Measurements from ENCODE around the gene TM9SF2. TPM values are rescaled to one million over a fixed set of nuclear protein-coding genes. Genes with fewer than 3 reads are reported as not detected.
"Not testable (repeated sequence)": the region's sequence is repeated elsewhere in the genome, so short reads cannot be mapped to it uniquely, and the experiment has no call there.

The TM9SF2 gene
- total and polyA plus RNA-seq, 4 experiments from 2014 or later: 60.0 to 126 (median 83.1) TPM

GRCh38 chr13:99491750-99492149 is 9.5 kb upstream of the TM9SF2 start:
- intact Hi-C loops (cut with micrococcal nuclease); POLR2A ChIA-PET (ENCODE audit: partially characterized antibody); CTCF ChIA-PET (ENCODE audit: partially characterized antibody): not testable (repeated sequence)

DNA sequence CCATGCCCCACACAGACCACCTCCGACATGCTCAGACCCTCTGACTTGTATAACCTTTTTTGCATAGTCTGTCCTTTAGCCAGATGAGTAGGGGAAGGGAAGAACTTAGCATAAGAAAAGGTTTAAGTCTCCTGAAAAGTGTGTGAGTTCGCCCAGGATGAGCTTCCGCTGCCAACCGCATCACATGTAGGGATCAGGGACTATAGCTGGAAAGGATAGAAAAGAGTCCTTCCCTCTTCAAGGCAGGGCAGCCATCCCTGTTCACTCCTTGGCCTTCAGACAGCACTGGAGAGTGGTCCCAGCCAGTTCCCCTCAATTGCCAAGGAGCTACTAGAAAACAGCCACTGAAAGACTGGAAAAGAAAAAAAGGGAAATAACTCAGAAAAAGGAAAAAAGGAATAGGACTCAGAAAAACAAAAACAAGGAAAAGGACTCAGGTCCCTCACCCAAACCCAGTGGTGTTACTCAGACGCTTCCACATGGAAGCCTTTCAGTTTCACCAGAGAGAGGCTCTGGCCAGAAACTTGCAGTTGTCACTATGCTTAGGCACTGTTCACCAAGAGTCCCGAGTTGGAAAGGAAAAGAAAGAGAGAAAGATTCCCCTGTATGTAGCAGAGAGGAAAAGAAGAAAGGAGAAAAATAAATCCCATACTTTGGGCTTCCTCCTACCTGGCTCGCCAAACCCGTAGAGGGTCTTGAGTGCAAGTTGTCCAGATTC is 5.6 kb upstream of the TM9SF2 start:
- H3K27ac Mint-ChIP-seq: peak overlapping the region; percentile 96 to 100 (median 99)
- no peaks in the 10 kb centered on the region for H3K9me3 ChIP-seq (ENCODE audit: control insufficient read depth in 1 of 2, low read length in 2 of 2)
- peak overlapping the region; percentile 72 for H3K27ac ChIP-seq (ENCODE audit: low read depth, low read length)
- peaks cover 0 to 5% (median 2%) of the 10 kb centered on the region in 8 donors for H3K9me3 Mint-ChIP-seq
- H3K4me1 ChIP-seq (ENCODE audit: insufficient read depth, low read length): peaks cover 56% of the 10 kb centered on the region
- H3K4me3 ChIP-seq (ENCODE audit: low read length in 2 of 2): peak overlapping the region; percentile 65 to 84
- POLR2A ChIA-PET (ENCODE audit: partially characterized antibody): interaction anchor here (0.7 to 2.2 kb wide), 11 partner anchors 10 to 444 kb away, joined by 3 to 9 read pairs (median 4); partner anchors contain the start of gene GPR18
- CTCF ChIA-PET (ENCODE audit: partially characterized antibody): interaction anchor here (0.7 to 2.6 kb wide), 5 partner anchors 10 to 161 kb away, joined by 3 to 7 read pairs (median 6); no protein-coding TSS in a partner anchor
- H3K4me3 Mint-ChIP-seq: peak overlapping the region; percentile 88 to 99 (median 96)
- intact Hi-C loops (cut with micrococcal nuclease): loop anchor here (5.0 kb wide), 3 partner anchors 47 to 1018 kb away; no protein-coding TSS in a partner anchor
- H3K4me1 Mint-ChIP-seq: peaks cover 37 to 77% (median 56%) of the 10 kb centered on the region in 4 donors
- H3K36me3 ChIP-seq (ENCODE audit: insufficient read depth, low read length): no peaks in the 10 kb centered on the region
- H3K27me3 Mint-ChIP-seq: no peaks in the 10 kb centered on the region
- peak in 1 of 5 donors; percentile 37 for DNase-seq
- peaks cover 18 to 24% of the 10 kb centered on the region in 2 donors for H3K36me3 Mint-ChIP-seq
- no peaks in the 10 kb centered on the region for H3K27me3 ChIP-seq (ENCODE audit: insufficient read depth, low read length)

More at GRCh38 chr13:99491750-99492149, 9.5 kb upstream of the TM9SF2 start:
- not testable (repeated sequence) for H3K4me3 ChIP-seq (ENCODE audit: low read length in 2 of 2); H3K27ac ChIP-seq (ENCODE audit: low read depth, low read length); H3K27me3 ChIP-seq (ENCODE audit: insufficient read depth, low read length); H3K9me3 ChIP-seq (ENCODE audit: control insufficient read depth in 1 of 2, low read length in 2 of 2); H3K27me3 Mint-ChIP-seq; DNase-seq; H3K9me3 Mint-ChIP-seq; H3K36me3 ChIP-seq (ENCODE audit: insufficient read depth, low read length); H3K27ac Mint-ChIP-seq
- Mint-ChIP-seq H3K4me1 (peaks cover 14 to 42% (median 31%) of the 10 kb centered on the region in 4 donors), H3K36me3 (peaks cover 26 to 36% of the 10 kb centered on the region in 2 donors), H3K4me3 (peak overlapping the region in 1 of 8 donors; percentile 69)
- H3K4me1 ChIP-seq (ENCODE audit: insufficient read depth, low read length): peaks cover 20% of the 10 kb centered on the region

DNA sequence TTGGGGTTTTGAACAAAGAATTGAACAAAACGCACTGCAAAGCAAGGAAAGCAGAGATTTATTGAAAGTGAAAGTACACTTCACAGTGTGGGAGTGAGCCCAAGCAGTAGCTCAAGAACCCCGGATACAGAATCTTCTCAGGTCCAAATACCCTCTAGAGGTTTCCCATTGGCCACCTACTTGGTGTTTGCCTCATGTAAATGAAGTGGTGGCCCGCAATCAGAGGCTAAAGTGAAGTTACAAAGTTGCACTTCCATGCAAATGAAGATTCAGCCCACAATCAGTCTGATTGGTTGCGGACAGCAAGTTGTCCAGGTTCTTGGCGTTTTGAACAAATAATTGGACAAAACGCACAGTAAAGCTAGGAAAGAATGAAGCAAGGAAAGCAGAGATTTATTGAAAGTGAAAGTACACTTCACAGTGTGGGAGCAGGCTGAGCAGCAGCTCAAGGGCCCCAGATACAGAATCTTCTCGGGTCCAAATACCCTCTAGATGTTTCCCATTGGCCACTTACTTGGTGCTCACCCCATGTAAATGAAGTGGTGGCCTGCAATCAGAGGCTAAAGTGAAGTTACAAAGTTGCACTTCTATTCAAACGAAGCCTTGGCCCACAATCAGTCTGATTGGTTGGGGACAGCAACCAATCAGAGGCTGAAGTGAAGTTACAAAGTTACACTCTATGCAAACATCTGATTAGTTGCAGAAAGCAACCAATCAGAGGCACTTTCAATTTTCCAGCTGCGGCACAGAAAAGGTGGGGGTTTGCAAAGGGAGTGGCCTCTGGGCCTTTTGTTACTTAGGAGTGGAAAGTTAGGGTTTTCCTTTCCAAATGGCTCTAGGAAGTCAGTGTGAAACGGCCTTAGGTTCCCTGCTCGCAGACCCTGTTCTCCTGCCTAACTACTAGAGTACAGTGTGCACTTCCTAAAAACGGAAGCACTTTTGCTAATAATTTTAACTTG is 4.8 kb upstream of the TM9SF2 start:
- peak; percentile 81 to 87 (median 84) for DNase-seq
- peak overlapping the region; percentile 96 to 100 (median 99) for H3K27ac Mint-ChIP-seq
- peak overlapping the region; percentile 88 to 99 (median 96) for H3K4me3 Mint-ChIP-seq
- Histone ChIP-seq H3K27ac (ENCODE audit: low read depth, low read length) (peak overlapping the region; percentile 72), H3K36me3 (ENCODE audit: insufficient read depth, low read length) (no peaks in the 10 kb centered on the region), H3K4me1 (ENCODE audit: insufficient read depth, low read length) (peaks cover 59% of the 10 kb centered on the region), H3K27me3 (ENCODE audit: insufficient read depth, low read length) (no peaks in the 10 kb centered on the region), H3K4me3 (ENCODE audit: low read length in 2 of 2) (peak overlapping the region; percentile 65 to 84), H3K9me3 (ENCODE audit: control insufficient read depth in 1 of 2, low read length in 2 of 2) (no peaks in the 10 kb centered on the region)
- POLR2A ChIA-PET (ENCODE audit: partially characterized antibody): interaction anchor here (0.6 to 2.2 kb wide), 15 partner anchors 8 to 1178 kb away, joined by 3 to 9 read pairs (median 4); partner anchors contain the start of genes GPR18 and TMTC4
- H3K36me3 Mint-ChIP-seq: peaks cover 20 to 25% of the 10 kb centered on the region in 2 donors
- H3K9me3 Mint-ChIP-seq: peaks cover 0 to 10% (median 2%) of the 10 kb centered on the region in 8 donors
- H3K27me3 Mint-ChIP-seq: no peaks in the 10 kb centered on the region
- CTCF ChIA-PET (ENCODE audit: partially characterized antibody): interaction anchor here (0.7 to 2.6 kb wide), 5 partner anchors 9 to 160 kb away, joined by 3 to 7 read pairs (median 6); no protein-coding TSS in a partner anchor
- intact Hi-C loops (cut with micrococcal nuclease): loop anchor here (5.0 kb wide), 3 partner anchors 46 to 1019 kb away; no protein-coding TSS in a partner anchor
- peaks cover 40 to 86% (median 61%) of the 10 kb centered on the region in 4 donors for H3K4me1 Mint-ChIP-seq

DNA sequence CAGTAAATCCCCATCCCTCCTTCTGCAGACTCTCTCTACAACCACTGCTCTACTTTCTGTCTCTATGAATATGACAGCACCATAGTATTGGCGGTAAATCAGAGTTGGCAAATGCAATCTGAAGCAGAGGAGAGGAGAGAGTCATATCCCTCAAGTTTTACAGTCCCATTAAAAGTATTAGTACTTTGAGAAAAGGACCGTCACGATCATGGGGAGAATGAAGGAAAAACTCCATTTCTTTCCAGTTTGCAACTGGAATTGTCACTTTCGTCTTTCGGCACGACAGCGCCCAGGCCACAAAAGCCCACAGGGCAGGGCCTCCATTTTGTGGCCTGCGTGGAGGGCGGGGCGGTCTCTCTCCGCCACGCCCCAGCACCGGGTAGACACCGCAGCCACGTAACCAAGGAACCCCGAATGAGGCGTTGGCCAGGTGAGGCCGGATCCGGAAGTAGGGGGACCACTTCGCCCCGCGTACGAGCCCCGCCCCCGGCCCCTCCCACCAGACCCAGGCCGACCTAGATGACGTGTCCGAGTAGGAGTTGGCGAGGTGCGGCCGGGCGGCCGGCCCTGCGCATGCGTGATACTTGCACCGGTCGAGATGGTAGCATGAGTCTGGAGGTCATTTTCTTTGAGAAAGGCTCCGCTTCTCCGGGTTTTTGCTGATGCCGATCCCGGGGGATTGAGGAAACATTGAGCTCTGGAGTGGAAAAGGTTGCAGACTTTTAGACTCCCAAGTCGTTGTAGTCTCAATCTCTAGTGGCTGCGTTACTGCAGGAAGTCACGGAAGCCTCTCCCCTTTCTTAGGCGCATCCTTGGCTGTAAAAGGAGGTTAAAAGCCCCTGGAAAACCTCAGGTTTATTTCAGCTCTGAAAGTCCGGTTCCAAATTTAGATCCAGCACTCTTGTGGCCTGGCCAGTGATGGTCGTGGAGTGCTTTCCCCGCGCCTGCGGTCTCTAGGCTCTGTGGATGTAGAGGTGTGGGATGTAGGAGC is 2.8 kb upstream of the TM9SF2 start:
- intact Hi-C loops (cut with micrococcal nuclease): loop anchor here (1.0 to 5.0 kb wide), 6 partner anchors 44 to 1021 kb away; partner anchors contain the start of genes CLYBL and UBAC2
- Histone ChIP-seq H3K27ac (ENCODE audit: low read depth, low read length) (peak overlapping the region; percentile 72), H3K4me3 (ENCODE audit: low read length in 2 of 2) (peak overlapping the region; percentile 33 to 79), H3K36me3 (ENCODE audit: insufficient read depth, low read length) (no peaks in the 10 kb centered on the region), H3K4me1 (ENCODE audit: insufficient read depth, low read length) (peaks cover 74% of the 10 kb centered on the region), H3K27me3 (ENCODE audit: insufficient read depth, low read length) (no peaks in the 10 kb centered on the region), H3K9me3 (ENCODE audit: control insufficient read depth in 1 of 2, low read length in 2 of 2) (no peaks in the 10 kb centered on the region)
- CTCF ChIA-PET (ENCODE audit: partially characterized antibody): interaction anchor here (0.9 to 2.6 kb wide), 4 partner anchors 9 to 322 kb away, joined by 3 to 6 read pairs (median 4); no protein-coding TSS in a partner anchor
- peak overlapping the region; percentile 96 to 100 (median 99) for H3K27ac Mint-ChIP-seq
- no peaks in the 10 kb centered on the region for H3K27me3 Mint-ChIP-seq
- peaks cover 0 to 5% (median 0%) of the 10 kb centered on the region in 8 donors for H3K9me3 Mint-ChIP-seq
- POLR2A ChIA-PET (ENCODE audit: partially characterized antibody): interaction anchor here (0.8 to 1.8 kb wide), 9 partner anchors 8 to 410 kb away, joined by 3 to 8 read pairs (median 3); no protein-coding TSS in a partner anchor
- peaks cover 3 to 31% of the 10 kb centered on the region in 2 donors for H3K36me3 Mint-ChIP-seq
- H3K4me1 Mint-ChIP-seq: peaks cover 48 to 97% (median 72%) of the 10 kb centered on the region in 4 donors
- peak overlapping the region; percentile 84 to 93 (median 88) for H3K4me3 Mint-ChIP-seq
- DNase-seq: peak; percentile 94 to 98 (median 96)

GRCh38 chr13:99500839-99501183 is 461 bp upstream of the TM9SF2 start:
- H3K4me3 ChIP-seq (ENCODE audit: low read length in 2 of 2): peak overlapping the region; percentile 57 to 72
- Mint-ChIP-seq H3K9me3 (peaks cover 0 to 5% (median 0%) of the 10 kb centered on the region in 8 donors), H3K27ac (peak overlapping the region; percentile 98 to 99 (median 98)), H3K4me3 (peak overlapping the region; percentile 89 to 99 (median 98)), H3K36me3 (peaks cover 3 to 28% of the 10 kb centered on the region in 2 donors), H3K27me3 (no peaks in the 10 kb centered on the region), H3K4me1 (peaks cover 50 to 94% (median 69%) of the 10 kb centered on the region in 4 donors)
- intact Hi-C loops (cut with micrococcal nuclease): loop anchor here (2.0 to 5.0 kb wide), 3 partner anchors 16 to 324 kb away; no protein-coding TSS in a partner anchor
- no peaks in the 10 kb centered on the region for H3K9me3 ChIP-seq (ENCODE audit: control insufficient read depth in 1 of 2, low read length in 2 of 2)
- no peaks in the 10 kb centered on the region for H3K27me3 ChIP-seq (ENCODE audit: insufficient read depth, low read length)
- CTCF ChIA-PET (ENCODE audit: partially characterized antibody): interaction anchor here (0.8 to 2.8 kb wide), 6 partner anchors 14 to 231 kb away, joined by 3 to 12 read pairs (median 4); no protein-coding TSS in a partner anchor
- DNase-seq: no peak
- POLR2A ChIA-PET (ENCODE audit: partially characterized antibody): interaction anchor here (0.9 to 2.6 kb wide), 17 partner anchors 12 to 317 kb away, joined by 3 to 16 read pairs (median 4); partner anchors contain the start of genes CLYBL and UBAC2
- H3K27ac ChIP-seq (ENCODE audit: low read depth, low read length): peak overlapping the region; percentile 86
- H3K4me1 ChIP-seq (ENCODE audit: insufficient read depth, low read length): peaks cover 83% of the 10 kb centered on the region
- no peaks in the 10 kb centered on the region for H3K36me3 ChIP-seq (ENCODE audit: insufficient read depth, low read length)

All from CD4-positive, alpha-beta memory T cell (primary cell).